Stimulated activated CD8-positive, alpha-beta memory T cell treated with anti-CD3 and anti-CD28 coated beads, Interleukin-15, amount 100 ng/mL, for 4 hours (primary cell): ENCODE data around the gene ERC2.

Source experiments
- DNase-seq, 2 donors: peaks; one replicate each; pipeline ENCODE4 v3.0.0-alpha.2; 2020; ENCODE audit warnings: low read depth in 2 of 2

The ERC2 gene

DNA sequence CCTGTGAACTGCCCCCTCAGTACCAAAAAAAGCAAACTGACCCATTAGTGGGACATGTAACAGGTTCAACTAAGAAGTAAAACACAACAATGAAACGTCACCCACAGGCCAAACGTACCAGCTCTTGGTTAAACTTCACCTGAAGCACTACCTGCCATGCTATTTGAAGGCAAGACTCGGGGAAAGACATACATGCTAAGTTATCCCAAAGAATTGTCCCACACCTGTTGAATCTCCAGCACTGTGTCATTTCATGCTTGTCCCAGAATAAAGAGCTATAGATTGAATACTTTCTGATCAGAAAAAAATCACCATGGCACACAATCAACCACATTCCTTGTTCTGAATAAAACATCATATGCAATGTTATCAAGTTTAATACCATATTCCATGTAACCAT is 785.8 kb downstream of the ERC2 start:
- no peak for DNase-seq

DNA sequence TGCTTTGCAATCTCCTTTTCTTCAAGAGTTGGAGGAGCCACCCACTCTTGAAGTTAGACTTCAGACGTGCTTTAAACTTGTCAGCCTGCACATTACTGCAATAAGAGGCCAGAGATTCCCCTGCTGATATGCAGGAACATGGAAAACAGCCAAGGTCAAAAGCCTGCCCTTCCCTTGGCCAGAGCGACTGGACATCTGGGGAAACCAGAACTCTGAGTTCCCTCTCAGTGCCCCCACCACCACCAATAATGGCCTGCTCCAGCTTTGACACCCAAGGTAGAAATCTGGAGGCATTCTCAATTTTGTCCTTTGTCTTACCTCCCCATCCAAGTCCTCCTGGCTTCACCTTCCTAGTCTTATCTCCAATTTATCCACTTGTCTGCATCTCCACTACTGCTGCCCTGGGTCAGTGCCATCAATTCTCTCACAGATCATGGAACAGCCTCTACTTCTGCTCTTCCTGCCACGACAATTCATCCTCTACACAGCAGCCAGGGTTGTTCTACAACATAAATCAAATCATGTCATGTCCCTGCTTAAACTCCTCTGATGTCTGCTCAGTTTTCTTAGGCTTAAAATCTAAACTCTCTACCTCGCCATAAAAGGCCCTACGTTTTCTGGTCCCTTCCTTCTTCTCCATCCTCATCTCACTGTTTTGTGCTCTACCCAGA is 789.6 kb downstream of the ERC2 start:
- no peak for DNase-seq

DNA sequence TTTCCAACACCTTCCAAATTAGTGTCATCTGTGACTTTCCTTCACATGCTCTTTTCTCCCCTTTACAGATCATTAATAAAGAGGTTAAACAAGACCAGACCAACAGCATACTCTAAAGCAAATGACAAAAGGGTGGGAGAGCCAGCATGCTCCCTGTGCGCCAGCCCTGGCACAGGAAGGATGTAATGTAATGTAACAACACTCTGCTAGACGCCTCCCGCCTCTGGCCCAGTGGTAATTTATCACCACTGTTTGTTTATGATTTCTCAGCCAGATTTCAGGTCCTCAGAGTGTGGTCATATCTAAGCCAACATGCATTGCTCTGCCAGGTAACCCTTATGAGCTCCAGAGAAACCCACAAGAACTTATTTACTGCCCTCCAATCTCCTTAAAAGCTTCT is 791.6 kb downstream of the ERC2 start:
- DNase-seq: no peak

DNA sequence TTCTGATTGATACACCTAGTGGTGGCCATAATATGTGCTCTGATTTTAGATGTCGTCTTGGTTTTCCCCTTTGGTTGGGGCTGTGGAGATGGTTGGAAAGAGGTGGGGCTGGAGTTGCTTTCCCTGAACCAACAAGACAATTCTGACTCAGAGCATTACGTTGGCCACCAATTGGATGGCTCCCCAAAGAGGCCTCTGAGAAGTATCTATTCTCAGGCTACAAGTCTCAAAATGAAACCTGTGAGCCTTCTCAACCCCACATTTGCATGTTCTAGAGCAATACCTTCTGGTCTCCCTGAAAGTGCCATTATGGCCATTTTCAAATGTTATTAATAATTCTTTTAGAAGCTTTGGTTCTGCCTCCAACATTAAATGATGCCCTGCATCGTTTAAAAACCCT is 792.8 kb downstream of the ERC2 start:
- DNase-seq: no peak

DNA sequence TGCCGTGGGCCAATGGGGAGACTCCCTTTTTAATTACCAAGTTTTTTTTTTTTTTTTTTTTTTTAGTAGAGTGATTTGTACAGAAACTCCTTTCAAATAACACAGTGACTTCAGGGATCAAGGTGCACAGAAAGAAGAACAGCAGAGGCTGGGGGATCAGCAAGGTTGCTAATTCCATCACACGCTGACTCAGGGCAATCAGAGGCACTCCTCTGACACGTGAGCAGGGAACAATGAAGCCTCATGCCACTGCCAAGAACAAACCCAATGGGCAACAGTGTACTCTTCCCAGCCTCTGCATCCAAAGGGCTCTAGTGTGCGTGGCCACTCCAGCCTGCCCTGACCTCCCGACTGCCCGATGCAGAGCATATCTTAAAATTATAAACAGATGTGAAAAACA is 794.5 kb downstream of the ERC2 start:
- no peak for DNase-seq

DNA sequence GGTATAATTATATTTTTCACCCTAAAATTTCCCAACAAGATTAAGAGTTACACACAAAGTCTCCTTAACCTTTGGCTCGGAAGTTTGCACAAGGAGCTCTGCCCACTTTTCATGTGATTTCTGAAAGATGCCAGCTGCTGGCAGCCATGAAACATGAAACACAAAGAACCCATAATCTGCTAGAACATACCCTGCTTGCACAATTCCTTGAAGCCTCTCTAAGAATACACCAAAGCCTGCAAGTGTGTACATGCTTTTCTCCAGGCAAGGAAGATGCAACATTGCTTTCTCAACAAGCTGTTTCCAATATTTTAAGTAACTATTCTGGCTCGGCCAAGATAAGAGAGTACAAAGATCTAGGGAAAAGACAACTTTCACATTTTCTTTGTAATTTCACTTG is 799.1 kb downstream of the ERC2 start:
- no peak for DNase-seq

DNA sequence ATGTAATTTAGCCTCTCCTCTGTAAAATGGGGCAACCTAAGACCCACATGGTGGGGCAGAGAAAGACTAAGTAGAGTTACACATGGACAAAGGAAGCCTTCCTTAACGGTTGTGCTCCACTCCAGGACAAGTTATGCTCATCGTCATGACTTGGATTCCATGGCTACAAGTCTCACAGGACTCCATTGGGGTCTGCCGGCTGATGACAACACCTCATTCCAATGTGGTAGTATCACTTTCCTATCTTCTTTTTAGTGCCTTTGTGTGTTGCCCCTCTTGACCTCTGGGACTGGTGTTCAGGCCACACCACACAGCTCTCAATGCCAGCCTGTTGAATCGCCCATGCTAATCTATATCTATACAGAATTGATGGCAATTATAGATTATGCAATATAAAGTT is 799.9 kb downstream of the ERC2 start:
- DNase-seq: no peak

DNA sequence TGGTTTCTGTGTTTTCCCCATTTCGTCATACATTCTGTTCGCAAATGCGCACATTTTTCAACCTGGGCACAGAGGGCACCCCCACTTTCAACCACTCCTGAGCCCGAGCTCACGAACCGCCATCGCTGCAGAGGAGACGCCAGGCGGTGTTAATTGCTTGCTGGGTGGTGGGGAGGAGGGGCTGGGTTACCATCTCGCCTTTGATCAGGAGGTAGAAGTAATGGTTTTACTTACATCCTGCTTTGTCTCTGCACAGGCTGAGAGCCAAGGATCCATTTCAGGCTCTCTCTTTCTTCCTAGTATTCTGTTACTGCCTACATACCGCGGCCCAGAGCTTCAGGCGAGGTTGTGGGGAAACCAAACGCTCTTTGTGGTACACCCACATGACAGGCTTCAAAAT is 803.9 kb downstream of the ERC2 start:
- DNase-seq: no peak

DNA sequence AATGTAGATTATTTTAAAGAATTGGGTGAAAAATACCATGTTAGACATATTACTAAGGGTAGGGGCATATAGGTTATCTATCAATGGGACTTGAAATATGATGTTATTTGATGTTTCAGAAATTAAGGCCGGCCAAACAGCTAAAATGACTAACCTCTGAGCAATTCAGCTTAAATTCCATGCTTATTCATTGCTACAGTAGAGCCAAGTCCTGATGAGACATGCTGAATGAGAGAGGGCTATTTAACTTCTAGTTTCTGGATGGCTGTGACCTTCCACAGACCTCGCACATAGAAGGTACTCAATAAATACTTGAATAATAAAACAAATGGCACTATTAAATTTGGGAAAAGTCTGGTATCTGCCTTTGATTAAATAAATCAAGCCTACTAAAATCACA is 805.6 kb downstream of the ERC2 start:
- no peak for DNase-seq

DNA sequence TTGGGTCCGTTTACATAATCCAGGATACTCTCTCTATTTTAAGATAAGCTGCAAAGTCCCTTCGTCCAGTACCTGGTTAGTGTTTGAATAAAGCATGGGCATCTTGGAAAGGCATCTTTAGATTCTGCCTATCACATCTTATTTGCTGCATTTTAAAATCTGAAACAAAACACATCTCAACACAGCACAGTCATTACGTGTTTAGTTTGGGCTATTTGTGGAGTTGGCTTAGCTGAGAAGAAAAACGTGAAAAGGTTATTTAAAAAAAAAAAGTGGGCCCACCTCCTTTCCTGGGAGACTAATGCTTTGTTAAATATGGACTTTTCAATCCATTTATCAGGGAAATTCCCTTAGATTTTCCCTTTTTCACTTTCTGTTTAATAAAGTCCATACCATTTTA is 806.7 kb downstream of the ERC2 start:
- no peak for DNase-seq

DNA sequence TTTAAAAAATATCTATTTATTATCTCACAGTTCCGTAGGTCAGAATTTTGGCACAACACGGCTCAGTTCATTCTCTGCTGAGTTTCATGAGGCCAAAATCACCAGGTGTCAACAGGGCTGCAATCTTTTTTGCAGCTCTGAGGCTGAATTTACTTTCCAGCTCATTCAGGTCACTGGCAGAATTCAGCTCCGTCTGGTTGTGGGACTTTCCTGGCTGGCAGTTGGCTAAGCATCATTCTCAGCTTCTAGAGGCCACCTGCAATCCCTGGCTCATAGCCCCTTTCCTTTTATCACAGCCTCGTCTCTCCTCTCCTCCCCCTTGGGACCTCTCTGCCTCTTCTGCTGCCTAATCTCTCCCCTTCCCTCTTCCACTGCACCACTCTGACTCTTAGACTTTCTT is 807.1 kb downstream of the ERC2 start:
- no peak for DNase-seq

DNA sequence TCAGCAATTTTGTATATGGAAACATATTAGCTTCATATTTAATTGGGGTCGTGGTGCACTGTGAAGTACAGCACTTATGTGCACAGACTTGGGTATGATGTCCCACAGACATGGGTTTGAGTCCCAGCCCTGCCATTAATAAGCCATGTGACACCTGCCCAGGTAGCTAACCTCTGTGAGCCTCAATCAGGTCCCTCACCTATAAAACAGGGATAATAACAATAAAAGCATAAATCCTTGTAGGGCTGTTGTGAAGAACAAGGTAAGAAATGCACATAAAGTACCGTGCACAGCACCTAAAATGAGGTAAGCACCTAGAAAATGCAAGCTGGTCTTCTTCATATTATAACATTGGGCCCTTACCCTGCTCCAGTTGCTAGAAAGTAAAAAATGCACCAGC is 807.6 kb downstream of the ERC2 start:
- no peak for DNase-seq

DNA sequence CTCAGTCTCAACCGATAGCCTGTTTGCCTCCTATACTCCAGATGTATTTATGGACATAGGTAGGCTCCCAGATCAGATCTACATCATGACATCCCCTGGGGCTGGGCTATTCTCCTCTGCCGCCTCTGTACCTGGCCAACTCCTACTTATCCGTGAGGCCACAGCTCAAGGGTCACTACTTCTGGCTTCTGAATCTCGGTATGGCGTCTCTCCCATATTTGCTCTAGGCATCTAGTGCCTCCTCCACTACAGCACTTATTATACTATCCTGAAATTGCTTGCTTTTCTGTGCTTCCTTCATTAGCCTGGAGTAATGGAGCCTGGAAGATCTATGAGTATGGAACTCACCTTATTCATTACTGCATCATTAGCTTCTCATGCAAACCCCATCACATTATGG is 808.6 kb downstream of the ERC2 start:
- no peak for DNase-seq

DNA sequence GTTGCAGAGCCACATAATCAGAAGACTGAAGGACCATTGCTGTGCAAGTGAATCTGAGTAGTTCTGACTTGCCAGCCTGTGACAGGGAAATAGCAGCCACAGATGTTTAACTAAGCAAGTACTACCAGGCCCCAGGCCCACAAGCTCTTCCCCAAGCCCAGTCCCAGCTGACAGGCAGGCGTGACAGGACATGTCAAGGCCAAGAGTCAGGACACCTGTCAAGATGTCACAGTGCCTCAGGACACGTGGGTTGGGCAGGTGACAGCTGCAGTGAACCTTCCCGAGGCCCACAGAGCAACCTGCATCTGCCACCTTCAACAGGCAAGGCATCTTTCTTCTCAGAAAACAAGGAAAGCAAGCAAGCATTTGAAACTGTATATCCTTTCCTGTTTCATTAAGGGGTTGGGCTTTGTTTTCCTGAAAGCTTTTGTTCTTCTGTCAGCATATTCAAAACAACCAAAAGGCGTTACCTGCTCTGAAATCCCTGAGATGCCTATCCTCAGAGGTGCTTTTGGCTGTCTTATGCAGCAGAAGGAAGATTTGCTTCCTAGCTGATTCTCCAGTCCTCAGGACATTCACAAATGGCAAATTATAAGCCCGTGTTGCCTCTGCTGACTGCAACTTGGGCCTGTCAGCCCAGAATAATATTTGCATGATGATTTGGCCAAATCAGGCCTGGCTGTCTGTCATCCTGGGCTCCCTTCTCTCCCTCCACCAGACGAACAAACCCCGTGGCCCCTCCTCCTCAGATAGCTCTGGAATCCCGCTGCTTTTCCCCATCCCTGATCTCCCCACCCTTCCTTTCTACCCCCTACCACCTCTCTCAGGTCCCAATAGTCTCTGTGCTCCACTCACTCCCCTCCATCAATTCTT is 809.3 kb downstream of the ERC2 start:
- DNase-seq: no peak

DNA sequence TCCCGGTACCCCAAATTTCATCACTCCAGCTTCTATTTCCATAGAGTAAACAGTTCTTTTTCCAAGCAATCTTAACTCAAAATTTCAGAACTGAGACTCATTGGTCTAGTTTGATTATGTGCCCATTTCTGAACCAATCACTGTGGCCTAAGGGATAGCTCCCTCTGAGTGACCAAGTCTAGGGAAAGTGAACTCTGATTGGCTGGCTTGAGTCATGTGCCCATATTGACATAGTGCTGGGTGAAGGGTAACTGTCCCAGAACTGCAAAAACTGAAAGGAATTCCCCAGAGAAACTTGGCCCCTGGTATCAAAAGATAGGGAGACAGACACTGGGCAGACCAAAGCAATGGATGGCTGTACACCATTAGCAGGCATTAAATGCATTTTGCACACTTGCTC is 810.0 kb downstream of the ERC2 start:
- DNase-seq: no peak

DNA sequence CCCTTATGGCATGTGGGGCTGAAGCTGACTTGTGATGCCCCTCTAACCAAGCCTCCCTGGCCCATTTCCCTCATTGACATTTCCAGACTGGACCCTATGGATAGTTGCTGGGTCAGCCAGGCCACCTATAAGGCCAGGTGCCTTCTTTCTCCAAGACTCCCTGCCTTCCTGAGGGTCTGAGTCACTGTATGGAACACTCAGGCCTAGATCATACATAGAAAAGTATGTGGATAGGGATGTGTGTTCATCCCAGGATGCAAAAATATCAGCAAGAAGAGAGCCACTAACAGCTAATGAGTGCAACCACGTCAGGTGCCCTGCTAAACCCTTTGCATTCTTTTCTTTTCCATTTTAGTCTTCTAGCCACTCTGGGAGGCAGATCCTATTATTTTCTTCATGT is 812.7 kb downstream of the ERC2 start:
- DNase-seq: no peak

DNA sequence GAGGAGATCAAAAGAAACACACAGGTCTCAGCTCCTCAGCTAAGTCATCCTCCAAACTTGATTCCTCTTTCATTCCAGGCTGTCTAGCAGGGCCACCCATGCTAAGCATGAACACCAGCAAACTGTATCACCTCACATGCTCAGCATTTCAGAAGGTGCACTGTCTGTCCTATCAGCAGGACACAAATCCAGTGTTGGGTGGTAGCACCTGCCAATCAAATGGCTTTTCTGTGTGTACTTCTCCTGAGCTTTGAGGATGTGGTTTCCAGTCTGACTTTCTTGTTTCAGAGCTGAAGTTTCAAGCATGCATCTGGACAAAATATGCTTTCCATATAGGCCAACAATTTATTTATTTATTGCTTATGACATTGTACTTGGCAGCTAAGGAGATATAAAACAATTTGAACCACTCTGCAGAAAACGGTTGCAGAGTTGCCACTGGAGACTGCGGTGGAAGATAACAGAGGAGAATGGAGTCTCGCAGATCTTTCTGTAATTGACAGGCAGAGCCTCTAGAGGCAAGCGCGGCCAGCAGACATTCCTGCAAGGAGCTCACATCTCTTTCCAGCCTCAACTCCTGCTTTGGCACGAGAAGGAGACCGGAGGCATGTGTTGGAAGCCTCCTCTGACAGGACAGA is 814.0 kb downstream of the ERC2 start:
- no peak for DNase-seq

DNA sequence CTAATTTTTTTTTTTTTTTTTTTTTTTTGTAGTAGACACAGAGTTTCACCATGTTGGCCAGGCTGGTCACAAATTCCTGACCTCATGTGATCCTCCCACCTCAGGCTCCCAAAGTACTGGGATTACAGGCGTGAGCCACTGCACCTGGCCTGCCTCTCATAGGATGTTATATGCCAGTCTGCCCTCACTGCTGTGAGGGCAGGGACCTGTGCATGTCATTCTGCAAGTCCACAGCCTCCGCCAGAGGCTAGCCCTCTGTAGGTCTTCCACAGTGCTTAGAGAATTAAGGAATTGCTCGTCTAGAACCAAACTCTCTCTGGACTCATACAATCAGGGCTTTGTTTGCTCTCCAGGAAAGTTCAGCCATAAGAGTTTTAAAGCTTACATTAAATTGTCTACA is 817.3 kb downstream of the ERC2 start:
- no peak for DNase-seq

DNA sequence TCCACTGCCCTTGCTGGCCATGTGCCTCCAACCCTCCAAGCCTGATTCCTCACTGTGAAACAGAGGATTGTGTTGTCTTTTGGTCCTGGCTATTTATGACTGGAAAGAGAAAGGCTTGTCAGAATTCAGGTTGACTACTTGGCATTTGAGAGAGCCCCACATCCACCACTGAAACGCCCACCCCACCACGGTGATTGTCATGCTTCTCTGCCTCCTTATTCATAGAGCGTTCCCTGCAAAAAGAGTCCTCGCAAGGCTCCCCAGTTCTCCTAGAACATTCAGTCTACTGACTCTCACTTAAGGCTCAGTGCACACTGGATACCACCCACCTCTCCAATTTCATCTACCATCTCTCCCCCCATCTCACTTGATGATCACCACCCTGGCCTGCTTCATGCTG is 818.3 kb downstream of the ERC2 start:
- no peak for DNase-seq

DNA sequence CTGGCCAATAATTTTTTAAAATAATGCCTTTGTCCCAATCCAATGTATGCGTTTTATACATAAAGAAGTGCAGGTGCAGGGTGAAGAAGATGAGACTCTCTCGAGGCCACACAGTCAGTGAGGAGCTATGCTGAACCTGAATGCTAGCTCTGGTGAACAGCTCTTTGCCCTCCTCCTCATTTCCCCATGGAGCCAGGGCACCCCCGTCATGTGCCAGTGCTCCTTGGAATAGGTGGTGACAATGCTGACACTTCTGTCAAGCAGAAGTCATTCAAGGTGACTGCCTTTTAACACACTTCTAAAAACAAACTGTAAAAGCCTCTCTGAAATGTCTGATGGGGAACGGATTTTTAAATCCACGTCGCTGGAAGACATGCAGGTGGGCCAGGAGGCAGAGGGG is 818.7 kb downstream of the ERC2 start:
- no peak for DNase-seq

DNA sequence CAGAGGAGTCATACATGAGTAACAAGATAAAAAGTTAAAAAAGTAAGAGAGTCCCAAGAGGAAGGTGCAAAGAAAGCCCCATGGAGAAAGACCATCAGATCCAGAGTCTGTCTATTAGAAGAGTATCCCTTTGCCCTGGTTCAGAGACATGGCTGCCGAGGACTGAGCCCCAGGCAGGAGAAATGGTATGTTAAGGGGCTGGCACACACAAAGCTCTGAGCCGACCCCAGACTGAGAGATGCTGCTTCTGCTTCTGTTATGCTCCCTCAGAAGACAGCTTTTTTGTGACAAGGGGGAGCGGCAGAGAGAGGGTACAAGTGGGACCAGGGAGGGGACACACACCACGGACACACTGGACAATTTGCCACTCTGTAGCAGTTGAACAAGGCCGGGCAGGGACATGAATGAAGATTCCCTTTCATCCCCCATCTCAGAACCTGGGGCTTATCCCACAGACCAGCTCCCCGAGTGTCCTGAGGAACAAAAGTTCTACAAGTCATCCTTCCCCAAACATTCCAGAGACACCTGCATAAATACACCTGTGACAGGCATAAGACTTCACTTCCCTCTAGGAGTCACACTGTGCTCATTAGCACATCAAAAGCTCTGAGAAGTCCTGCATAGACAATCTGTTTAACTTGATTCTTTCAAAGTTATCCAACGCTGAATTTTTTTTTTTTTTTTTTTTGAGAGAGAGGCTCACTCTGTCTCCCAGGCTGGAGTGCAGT is 819.5 kb downstream of the ERC2 start:
- no peak for DNase-seq

DNA sequence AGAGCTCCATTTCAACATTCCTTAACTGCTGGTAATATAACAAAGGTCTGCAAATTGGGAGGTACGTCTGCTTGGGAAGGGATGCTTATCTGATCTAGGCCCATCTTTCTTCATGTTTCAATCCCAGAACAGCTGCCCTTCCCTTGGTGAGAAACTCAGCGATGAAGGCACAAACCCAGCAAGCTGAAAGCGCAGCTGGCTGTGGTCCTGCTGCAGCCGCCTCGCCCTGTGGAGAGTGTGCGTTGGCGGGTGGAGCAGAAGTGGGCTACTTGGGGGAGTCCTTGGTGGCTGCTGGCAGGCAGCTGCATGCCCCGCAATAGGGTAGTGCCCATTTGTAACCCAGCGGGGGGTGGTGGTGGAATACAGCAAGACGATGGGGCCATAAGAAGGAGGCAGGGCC is 820.6 kb downstream of the ERC2 start:
- no peak for DNase-seq
